T-helper 22 cell (primary cell): Measurements from ENCODE around the gene CTSK.

ENCODE experiments used
- DNase-seq: peaks from one replicate; pipeline ENCODE4 v3.0.0-alpha.2; 2020; ENCODE audit warnings: low read depth

The CTSK gene

GRCh38 chr1:150760013-150760412 is 48.0 kb downstream of the CTSK start:
- no peak for DNase-seq

GRCh38 chr1:150753416-150753815 is 54.6 kb downstream of the CTSK start:
- DNase-seq: no peak

- no peak for DNase-seq
These were observed 56.6 kb downstream of the CTSK start for GRCh38 chr1:150751443-150751842.

GRCh38 chr1:150749720-150750311 is 58.2 kb downstream of the CTSK start:
- DNase-seq: no peak

GRCh38 chr1:150748878-150749719 is 59.0 kb downstream of the CTSK start:
- no peak for DNase-seq
